Gastroesophageal sphincter (tissue), 3 donors: ENCODE results near the gene PYCR2.
"Not testable (repeated sequence)": the region's sequence is repeated elsewhere in the genome, so short reads cannot be mapped to it uniquely, and the experiment has no call there.

Source experiments
- POLR2A ChIP-seq, 2 donors: fragments of 450-650 bp; IDR thresholded peaks; one replicate each; pipeline ENCODE4 v1.6.1; 2017; ENCODE audit warnings: antibody characterized with exemption in 2 of 2, mild to moderate bottlenecking in 2 of 2, moderate library complexity in 1 of 2
- TF ChIP-seq, protein P1 (sequence below), 4 experiments: fragments of 200-600 bp in 2 of 4; fragments of 450-650 bp in 2 of 4; sonication (generic) in 1 of 4; IDR thresholded peaks; one replicate each; pipeline ENCODE4 v1.5.1; 2017 to 2019; ENCODE audit warnings: antibody characterized with exemption in 4 of 4, mild to moderate bottlenecking in 2 of 4, moderate library complexity in 2 of 4

DNA sequence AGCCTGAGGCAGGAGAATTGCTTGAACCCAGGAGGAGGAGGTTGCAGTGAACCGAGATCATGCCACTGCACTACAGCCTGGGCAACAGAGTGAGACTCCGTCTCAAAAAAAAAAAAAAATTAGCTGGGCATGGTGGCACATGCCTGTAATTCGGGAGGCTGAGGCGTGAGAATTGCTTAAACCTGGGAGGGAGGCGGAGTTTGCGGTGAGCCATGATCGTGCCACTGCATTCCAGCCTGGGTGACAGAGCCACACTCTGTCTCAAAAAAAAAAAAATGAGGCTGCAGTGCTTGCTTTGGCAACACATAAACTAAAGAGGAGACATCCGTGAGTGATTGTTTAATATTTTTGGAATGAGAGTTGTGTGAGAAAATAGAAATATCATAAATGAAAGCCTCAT is 12.0 kb upstream of the PYCR2 start:
- TF ChIP-seq, protein P1, sequence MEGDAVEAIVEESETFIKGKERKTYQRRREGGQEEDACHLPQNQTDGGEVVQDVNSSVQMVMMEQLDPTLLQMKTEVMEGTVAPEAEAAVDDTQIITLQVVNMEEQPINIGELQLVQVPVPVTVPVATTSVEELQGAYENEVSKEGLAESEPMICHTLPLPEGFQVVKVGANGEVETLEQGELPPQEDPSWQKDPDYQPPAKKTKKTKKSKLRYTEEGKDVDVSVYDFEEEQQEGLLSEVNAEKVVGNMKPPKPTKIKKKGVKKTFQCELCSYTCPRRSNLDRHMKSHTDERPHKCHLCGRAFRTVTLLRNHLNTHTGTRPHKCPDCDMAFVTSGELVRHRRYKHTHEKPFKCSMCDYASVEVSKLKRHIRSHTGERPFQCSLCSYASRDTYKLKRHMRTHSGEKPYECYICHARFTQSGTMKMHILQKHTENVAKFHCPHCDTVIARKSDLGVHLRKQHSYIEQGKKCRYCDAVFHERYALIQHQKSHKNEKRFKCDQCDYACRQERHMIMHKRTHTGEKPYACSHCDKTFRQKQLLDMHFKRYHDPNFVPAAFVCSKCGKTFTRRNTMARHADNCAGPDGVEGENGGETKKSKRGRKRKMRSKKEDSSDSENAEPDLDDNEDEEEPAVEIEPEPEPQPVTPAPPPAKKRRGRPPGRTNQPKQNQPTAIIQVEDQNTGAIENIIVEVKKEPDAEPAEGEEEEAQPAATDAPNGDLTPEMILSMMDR (IDR thresholded peaks at IDR 0.05), result not testable (repeated sequence)
- TF ChIP-seq POLR2A (IDR thresholded peaks at IDR 0.05), result not testable (repeated sequence)
